GM23338 (cell line): ENCODE results near the gene MMS19. TPM values are rescaled to one million over a fixed set of nuclear protein-coding genes. Genes with fewer than 3 reads are reported as not detected.

ENCODE experiments used
- ATAC-seq: fragments of 200-7000 bp; cut with Tn5 transposase; 3 replicates; pipeline ENCODE4 v1.9.1; 2020
- DNase-seq: peaks from one replicate; pipeline ENCODE4 v3.0.0-alpha.2; 2015; ENCODE audit warnings: low spot score
- H2AFZ ChIP-seq: fragments of 200-600 bp; sonication (generic); 2 replicates; pipeline ENCODE4 v1.8.0; 2016; ENCODE audit warnings: antibody characterized with exemption, mild to moderate bottlenecking, moderate library complexity
- H3F3A ChIP-seq: fragments of 200-600 bp; sonication (generic); replicated peaks from 2 replicates; pipeline ENCODE4 v1.8.0; 2017; ENCODE audit warnings: antibody characterized with exemption, mixed run types, low read depth
- H3K27ac ChIP-seq: fragments of 200-600 bp; sonication (generic); 2 replicates; pipeline ENCODE4 v1.6.1; 2016; ENCODE audit warnings: low read depth
- H3K27me3 ChIP-seq: fragments of 200-600 bp; sonication (generic); 2 replicates; pipeline ENCODE4 v1.8.0; 2016; ENCODE audit warnings: mild to moderate bottlenecking, mixed run types, moderate library complexity; ENCODE audit not compliant: insufficient read depth
- H3K36me3 ChIP-seq: fragments of 200-600 bp; sonication (generic); 2 replicates; pipeline ENCODE4 v1.8.0; 2016; ENCODE audit warnings: mild to moderate bottlenecking; ENCODE audit not compliant: insufficient read depth
- H3K4me1 ChIP-seq: fragments of 200-600 bp; sonication (generic); 2 replicates; pipeline ENCODE4 v1.8.0; 2016; ENCODE audit warnings: mild to moderate bottlenecking, moderate library complexity; ENCODE audit not compliant: insufficient read depth
- H3K4me2 ChIP-seq: fragments of 200-600 bp; sonication (generic); 2 replicates; pipeline ENCODE4 v1.7.1; 2017; ENCODE audit warnings: mixed run types
- H3K4me3 ChIP-seq: fragments of 200-600 bp; sonication (generic); 2 replicates; pipeline ENCODE4 v1.6.1; 2016; ENCODE audit warnings: mixed run types
- H3K79me2 ChIP-seq: fragments of 200-600 bp; sonication (generic); replicated peaks from 2 replicates; pipeline ENCODE4 v1.8.0; 2017; ENCODE audit warnings: mild to moderate bottlenecking; ENCODE audit not compliant: insufficient read depth
- H3K9me2 ChIP-seq: fragments of 200-600 bp; sonication (generic); 2 replicates; pipeline ENCODE4 v1.8.0; 2017; ENCODE audit not compliant: insufficient read depth
- H4K20me1 ChIP-seq: fragments of 200-600 bp; sonication (generic); replicated peaks from 2 replicates; pipeline ENCODE4 v1.8.0; 2017; ENCODE audit warnings: mild to moderate bottlenecking; ENCODE audit not compliant: insufficient read depth
- H3K27ac Mint-ChIP-seq: 2 replicates; pipeline ENCODE4 v1.8.0; 2020; ENCODE audit warnings: inconsistent platforms, mild to moderate bottlenecking, moderate library complexity, mixed read lengths
- H3K27me3 Mint-ChIP-seq: 3 replicates; pipeline ENCODE4 v1.8.0; 2022; ENCODE audit warnings: low read depth, mild to moderate bottlenecking, moderate library complexity, mixed read lengths, inconsistent platforms; ENCODE audit not compliant: insufficient read depth, poor library complexity
- H3K36me3 Mint-ChIP-seq: 3 replicates; pipeline ENCODE4 v1.8.0; 2021; ENCODE audit warnings: low read depth, mild to moderate bottlenecking, inconsistent platforms, moderate library complexity, mixed read lengths
- H3K4me1 Mint-ChIP-seq: 3 replicates; pipeline ENCODE4 v1.8.0; 2020; ENCODE audit warnings: mild to moderate bottlenecking, inconsistent platforms, mixed read lengths
- H3K4me3 Mint-ChIP-seq: 3 replicates; pipeline ENCODE4 v1.8.0; 2021; ENCODE audit warnings: moderate library complexity, mild to moderate bottlenecking, inconsistent platforms, mixed read lengths
- H3K9me3 Mint-ChIP-seq: 3 replicates; pipeline ENCODE4 v1.8.0; 2020; ENCODE audit warnings: moderate library complexity, mild to moderate bottlenecking, inconsistent platforms, mixed read lengths
- EZH2 ChIP-seq: fragments of 200-600 bp; sonication (generic); IDR thresholded peaks from one replicate; pipeline ENCODE4 v1.8.0; 2017; ENCODE audit warnings: antibody characterized with exemption, mild to moderate bottlenecking, low read depth; ENCODE audit not compliant: unreplicated experiment
- EZH2phosphoT487 ChIP-seq: fragments of 200-600 bp; sonication (generic); IDR thresholded peaks from one replicate; pipeline ENCODE4 v1.8.1; 2018; ENCODE audit warnings: antibody characterized with exemption; ENCODE audit not compliant: unreplicated experiment
- NANOG ChIP-seq: IDR thresholded peaks from 2 replicates; pipeline ENCODE4 v1.6.1; 2016; ENCODE audit warnings: antibody characterized with exemption, borderline replicate concordance
- POLR2AphosphoS5 ChIP-seq: IDR thresholded peaks from 2 replicates; pipeline ENCODE4 v1.6.1; 2016; ENCODE audit warnings: antibody characterized with exemption, low read depth
- ZNF114 ChIP-seq: fragments of 250-450 bp; sonication (Bioruptor Pico); IDR thresholded peaks from 2 replicates; pipeline ENCODE4 v1.5.0; 2020; ENCODE audit warnings: mild to moderate bottlenecking, moderate library complexity
- ZNF331 ChIP-seq: fragments of 250-450 bp; sonication (Bioruptor Pico); IDR thresholded peaks from 2 replicates; pipeline ENCODE4 v1.5.0; 2020; ENCODE audit warnings: low read depth, mild to moderate bottlenecking, moderate library complexity
- polyA plus RNA-seq: library from polyadenylated mRNA; unstranded; fragments of >200 nt; fragmentation: Nextera tagmentation; extraction: Ambion mirVana; gene quantifications from 2 replicates; pipeline ENCODE4 v1.2.1, GENCODE V29; 2016
- total RNA-seq: library from RNA; depleted of rRNA; stranded (reverse); fragments of >200 nt; shearing (Covaris generic); gene quantifications from 2 replicates; pipeline ENCODE4 v1.2.3, GENCODE V29; 2014
- TF ChIP-seq, protein P1 (sequence below), 2 experiments: fragments of 200-600 bp in 1 of 2; sonication (generic) in 1 of 2; conservative IDR thresholded peaks; 2 replicates each; pipeline versions ENCODE4 v1.5.1 to v1.6.1; 2016 to 2017; ENCODE audit warnings: antibody characterized with exemption in 2 of 2, low read depth in 2 of 2, mild to moderate bottlenecking in 2 of 2, moderate library complexity in 1 of 2
- TF ChIP-seq, protein P2 (sequence below): IDR thresholded peaks from one replicate; pipeline ENCODE4 v1.6.1; 2018; ENCODE audit warnings: antibody characterized with exemption; ENCODE audit not compliant: unreplicated experiment
- TF ChIP-seq, protein P3 (sequence below): IDR thresholded peaks from 2 replicates; pipeline ENCODE4 v1.6.1; 2016; ENCODE audit warnings: antibody characterized with exemption

MMS19 gene
- total and polyA plus RNA-seq, 2 experiments from 2014 or later = 81.5 to 252 TPM

DNA sequence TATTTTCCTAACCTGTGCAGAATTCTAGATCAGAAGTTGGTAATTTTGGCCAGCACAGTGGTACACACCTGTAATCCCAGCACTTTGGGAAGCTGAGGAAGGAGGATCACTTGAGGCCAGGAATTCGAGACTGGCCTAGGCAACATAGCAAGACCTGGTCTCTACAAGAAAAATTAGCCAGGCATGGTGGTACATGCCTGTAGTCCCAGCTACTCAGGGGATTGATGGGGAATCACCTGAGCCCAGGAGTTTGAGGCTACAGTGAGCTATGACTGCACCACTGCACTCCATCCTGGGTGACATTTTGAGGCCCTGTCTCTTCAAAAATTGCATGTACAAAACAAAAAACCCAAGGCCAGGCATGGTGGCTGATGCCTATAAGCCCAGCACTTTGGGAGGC, 63.7 kb downstream of the MMS19 start:
- peaks cover 53% of the 10 kb centered on the region for H3K36me3 ChIP-seq
- peaks cover 90% of the 10 kb centered on the region for H3K36me3 Mint-ChIP-seq
- ATAC-seq = peak; percentile 31

DNA sequence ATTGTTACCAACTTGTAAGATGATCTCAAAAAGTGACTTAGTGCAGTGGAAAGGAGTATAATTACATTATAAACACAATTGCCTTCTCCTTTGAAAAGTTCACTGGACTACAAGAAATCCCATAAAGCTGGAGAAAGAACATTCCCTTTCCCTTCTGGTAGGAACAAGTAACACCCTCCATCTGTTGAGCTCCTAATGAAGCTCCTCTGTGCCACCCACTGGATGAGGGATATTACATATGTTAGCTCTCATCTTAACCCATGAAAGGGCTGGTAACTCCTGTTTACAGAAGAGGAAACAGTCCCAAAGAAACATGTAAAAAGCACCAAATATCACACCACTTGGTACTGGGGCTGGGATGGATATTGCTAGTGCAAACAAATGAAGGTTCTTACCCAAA, 64.2 kb downstream of the MMS19 start:
- Mint-ChIP-seq H3K4me1 (peaks cover 4% of the 10 kb centered on the region; the same call in 1 of the 3 replicates), H3K27me3 (peaks cover 11% of the 10 kb centered on the region), H3K27ac (peak overlapping the region; percentile 67; the same call in 1 of the 2 replicates), H3K36me3 (peaks cover 90% of the 10 kb centered on the region), H3K9me3 (no peaks in the 10 kb centered on the region), H3K4me3 (no peak overlapping the region)
- no peak overlapping the region for H3K4me2 ChIP-seq
- H3K27ac ChIP-seq = peak overlapping the region; percentile 55
- no peak overlapping the region for H3K4me3 ChIP-seq
- peaks cover 57% of the 10 kb centered on the region for H3F3A ChIP-seq
- no peaks in the 10 kb centered on the region for H3K27me3 ChIP-seq
- no peaks in the 10 kb centered on the region for H3K9me2 ChIP-seq
- DNase-seq (no peak), ATAC-seq (peak; percentile 68)
- no peaks in the 10 kb centered on the region for H3K4me1 ChIP-seq
- peaks cover 22% of the 10 kb centered on the region for H3K79me2 ChIP-seq
- peaks cover 34% of the 10 kb centered on the region for H4K20me1 ChIP-seq
- peaks cover 52% of the 10 kb centered on the region for H3K36me3 ChIP-seq
- no peak overlapping the region for H2AFZ ChIP-seq
- TF ChIP-seq, protein P1, sequence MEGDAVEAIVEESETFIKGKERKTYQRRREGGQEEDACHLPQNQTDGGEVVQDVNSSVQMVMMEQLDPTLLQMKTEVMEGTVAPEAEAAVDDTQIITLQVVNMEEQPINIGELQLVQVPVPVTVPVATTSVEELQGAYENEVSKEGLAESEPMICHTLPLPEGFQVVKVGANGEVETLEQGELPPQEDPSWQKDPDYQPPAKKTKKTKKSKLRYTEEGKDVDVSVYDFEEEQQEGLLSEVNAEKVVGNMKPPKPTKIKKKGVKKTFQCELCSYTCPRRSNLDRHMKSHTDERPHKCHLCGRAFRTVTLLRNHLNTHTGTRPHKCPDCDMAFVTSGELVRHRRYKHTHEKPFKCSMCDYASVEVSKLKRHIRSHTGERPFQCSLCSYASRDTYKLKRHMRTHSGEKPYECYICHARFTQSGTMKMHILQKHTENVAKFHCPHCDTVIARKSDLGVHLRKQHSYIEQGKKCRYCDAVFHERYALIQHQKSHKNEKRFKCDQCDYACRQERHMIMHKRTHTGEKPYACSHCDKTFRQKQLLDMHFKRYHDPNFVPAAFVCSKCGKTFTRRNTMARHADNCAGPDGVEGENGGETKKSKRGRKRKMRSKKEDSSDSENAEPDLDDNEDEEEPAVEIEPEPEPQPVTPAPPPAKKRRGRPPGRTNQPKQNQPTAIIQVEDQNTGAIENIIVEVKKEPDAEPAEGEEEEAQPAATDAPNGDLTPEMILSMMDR (conservative IDR thresholded peaks at IDR 0.05; ENCODE audit: low read depth in 2 of 2) = peak; percentile 10 to 37; a peak in 1 of 4 replicates
- TF ChIP-seq EZH2 (no peak), POLR2AphosphoS5 (peak; percentile 35; the same call in 1 of the 2 replicates), NANOG (no peak), ZNF114 (CRISPR knock-in tag) (no peak), EZH2phosphoT487 (no peak)
- TF ChIP-seq, protein P2, sequence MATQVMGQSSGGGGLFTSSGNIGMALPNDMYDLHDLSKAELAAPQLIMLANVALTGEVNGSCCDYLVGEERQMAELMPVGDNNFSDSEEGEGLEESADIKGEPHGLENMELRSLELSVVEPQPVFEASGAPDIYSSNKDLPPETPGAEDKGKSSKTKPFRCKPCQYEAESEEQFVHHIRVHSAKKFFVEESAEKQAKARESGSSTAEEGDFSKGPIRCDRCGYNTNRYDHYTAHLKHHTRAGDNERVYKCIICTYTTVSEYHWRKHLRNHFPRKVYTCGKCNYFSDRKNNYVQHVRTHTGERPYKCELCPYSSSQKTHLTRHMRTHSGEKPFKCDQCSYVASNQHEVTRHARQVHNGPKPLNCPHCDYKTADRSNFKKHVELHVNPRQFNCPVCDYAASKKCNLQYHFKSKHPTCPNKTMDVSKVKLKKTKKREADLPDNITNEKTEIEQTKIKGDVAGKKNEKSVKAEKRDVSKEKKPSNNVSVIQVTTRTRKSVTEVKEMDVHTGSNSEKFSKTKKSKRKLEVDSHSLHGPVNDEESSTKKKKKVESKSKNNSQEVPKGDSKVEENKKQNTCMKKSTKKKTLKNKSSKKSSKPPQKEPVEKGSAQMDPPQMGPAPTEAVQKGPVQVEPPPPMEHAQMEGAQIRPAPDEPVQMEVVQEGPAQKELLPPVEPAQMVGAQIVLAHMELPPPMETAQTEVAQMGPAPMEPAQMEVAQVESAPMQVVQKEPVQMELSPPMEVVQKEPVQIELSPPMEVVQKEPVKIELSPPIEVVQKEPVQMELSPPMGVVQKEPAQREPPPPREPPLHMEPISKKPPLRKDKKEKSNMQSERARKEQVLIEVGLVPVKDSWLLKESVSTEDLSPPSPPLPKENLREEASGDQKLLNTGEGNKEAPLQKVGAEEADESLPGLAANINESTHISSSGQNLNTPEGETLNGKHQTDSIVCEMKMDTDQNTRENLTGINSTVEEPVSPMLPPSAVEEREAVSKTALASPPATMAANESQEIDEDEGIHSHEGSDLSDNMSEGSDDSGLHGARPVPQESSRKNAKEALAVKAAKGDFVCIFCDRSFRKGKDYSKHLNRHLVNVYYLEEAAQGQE = no peak
- TF ChIP-seq, protein P3, sequence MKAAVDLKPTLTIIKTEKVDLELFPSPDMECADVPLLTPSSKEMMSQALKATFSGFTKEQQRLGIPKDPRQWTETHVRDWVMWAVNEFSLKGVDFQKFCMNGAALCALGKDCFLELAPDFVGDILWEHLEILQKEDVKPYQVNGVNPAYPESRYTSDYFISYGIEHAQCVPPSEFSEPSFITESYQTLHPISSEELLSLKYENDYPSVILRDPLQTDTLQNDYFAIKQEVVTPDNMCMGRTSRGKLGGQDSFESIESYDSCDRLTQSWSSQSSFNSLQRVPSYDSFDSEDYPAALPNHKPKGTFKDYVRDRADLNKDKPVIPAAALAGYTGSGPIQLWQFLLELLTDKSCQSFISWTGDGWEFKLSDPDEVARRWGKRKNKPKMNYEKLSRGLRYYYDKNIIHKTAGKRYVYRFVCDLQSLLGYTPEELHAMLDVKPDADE = no peak

More for the DNA sequence above, 63.7 kb downstream of the MMS19 start:
- H3K4me2 ChIP-seq = no peak overlapping the region
- H3K27me3 ChIP-seq = no peaks in the 10 kb centered on the region
- Mint-ChIP-seq H3K27me3 (peaks cover 11% of the 10 kb centered on the region), H3K4me3 (no peak overlapping the region), H3K27ac (peak overlapping the region; percentile 67; the same call in 1 of the 2 replicates), H3K4me1 (no peaks in the 10 kb centered on the region), H3K9me3 (no peaks in the 10 kb centered on the region)
- DNase-seq = no peak
- TF ChIP-seq ZNF331 (CRISPR knock-in tag) (no peak), POLR2AphosphoS5 (peak; percentile 29; the same call in 1 of the 2 replicates)
- peaks cover 17% of the 10 kb centered on the region for H3K79me2 ChIP-seq
- no peak overlapping the region for H3K4me3 ChIP-seq
- no peaks in the 10 kb centered on the region for H3K4me1 ChIP-seq
- no peaks in the 10 kb centered on the region for H3K9me2 ChIP-seq
- H3F3A ChIP-seq = peaks cover 53% of the 10 kb centered on the region
- H4K20me1 ChIP-seq = peaks cover 29% of the 10 kb centered on the region
- H2AFZ ChIP-seq = no peak overlapping the region
- H3K27ac ChIP-seq = peak overlapping the region; percentile 55
